Endothelial cell of umbilical vein (primary cell): ENCODE data around the gene LMBR1L. TPM values are rescaled to one million over a fixed set of nuclear protein-coding genes. Genes with fewer than 3 reads are reported as not detected.

Experiments used
- BruUV-seq: library from RNA; stranded (reverse); fragments of 400-500 nt; replicated peaks from 2 replicates; lab custom pipeline; 2021; lab: Mats Ljungman, UMichigan
- CTCF ChIA-PET: fragments of 300-600, 350-600 bp; sonication (Branson Sonifier 250); formaldehyde crosslinking; loops from one replicate; lab custom pipeline; 2021; ENCODE audit warnings: antibody characterized with exemption, inconsistent platforms; lab: Charles Lee
- POLR2A ChIA-PET: fragments of 300-600, 350-600 bp; sonication (Branson Sonifier 250); formaldehyde crosslinking; loops from one replicate; lab custom pipeline; 2021; ENCODE audit warnings: antibody characterized with exemption, inconsistent platforms; lab: Charles Lee
- DNase-seq: peaks from one replicate; pipeline ENCODE4 v3.0.0-alpha.2; 2011; ENCODE audit warnings: low read depth, low spot score
- FAIRE-seq: peaks from 2 replicates; lab custom pipeline; 2011; peaks lifted over from hg19 to GRCh38; lab: Jason Lieb, UNC
- H2AFZ ChIP-seq: 2 replicates; pipeline ENCODE4 v1.6.0; 2012; ENCODE audit warnings: low read depth, low read length, control low read depth, inconsistent platforms
- H3K27ac ChIP-seq: 2 replicates; pipeline ENCODE4 v1.5.1; 2011; ENCODE audit warnings: low read depth, mild to moderate bottlenecking, control low read depth, low read length, moderate library complexity; ENCODE audit not compliant: insufficient read depth
- H3K27me3 ChIP-seq, 2 experiments: 2 replicates each; pipeline versions ENCODE4 v1.6.0 to v1.6.1; 2011; ENCODE audit warnings: low read length in 2 of 2, mixed read lengths in 1 of 2; ENCODE audit not compliant: control insufficient read depth in 2 of 2, insufficient read depth in 2 of 2
- H3K36me3 ChIP-seq, 2 experiments: 2 replicates in 1 of 2; 3 replicates in 1 of 2; pipeline ENCODE4 v1.5.1; 2011; ENCODE audit warnings: low read length in 2 of 2, mild to moderate bottlenecking in 1 of 2, moderate library complexity in 1 of 2; ENCODE audit not compliant: control insufficient read depth in 2 of 2, insufficient read depth in 2 of 2; ENCODE audit errors: extremely low read depth in 1 of 2
- H3K4me1 ChIP-seq: 3 replicates; pipeline ENCODE4 v1.5.1; 2011; ENCODE audit warnings: mild to moderate bottlenecking, low read length; ENCODE audit not compliant: control insufficient read depth, insufficient read depth; ENCODE audit errors: extremely low read depth
- H3K4me2 ChIP-seq: 2 replicates; pipeline ENCODE4 v1.6.1; 2011; ENCODE audit warnings: low read length, control low read depth, mixed read lengths; ENCODE audit not compliant: insufficient read depth
- H3K4me3 ChIP-seq, 3 experiments: fragments of 200-600 bp in 1 of 3; sonication (generic), shearing (Covaris generic) in 1 of 3; replicated peaks in 1 of 3; 2 replicates each; pipeline ENCODE4 v1.5.1; 2011 to 2016; ENCODE audit warnings: control low read depth in 3 of 3, low read length in 3 of 3, mild to moderate bottlenecking in 2 of 3, inconsistent platforms in 1 of 3, low read depth in 1 of 3, moderate library complexity in 1 of 3; ENCODE audit not compliant: insufficient read depth in 1 of 3
- H3K79me2 ChIP-seq: 2 replicates; pipeline ENCODE4 v1.6.0; 2012; ENCODE audit warnings: low read length, inconsistent platforms; ENCODE audit not compliant: control insufficient read depth, insufficient read depth
- H3K9ac ChIP-seq: replicated peaks from 2 replicates; pipeline ENCODE3; 2011; ENCODE audit warnings: low read length, control low read depth; ENCODE audit not compliant: insufficient read depth; ENCODE audit errors: extremely low read depth
- H3K9me1 ChIP-seq: replicated peaks from 3 replicates; pipeline ENCODE4 v1.6.0; 2011; ENCODE audit warnings: mild to moderate bottlenecking, low read length; ENCODE audit not compliant: control insufficient read depth, insufficient read depth; ENCODE audit errors: extremely low read depth
- H3K9me3 ChIP-seq: replicated peaks from 2 replicates; pipeline ENCODE4 v1.5.1; 2012; ENCODE audit warnings: low read length, inconsistent platforms; ENCODE audit not compliant: control insufficient read depth, insufficient read depth
- H4K20me1 ChIP-seq: replicated peaks from 2 replicates; pipeline ENCODE3; 2011; ENCODE audit warnings: mild to moderate bottlenecking, low read length; ENCODE audit not compliant: control insufficient read depth, insufficient read depth; ENCODE audit errors: extremely low read depth
- EZH2 ChIP-seq: IDR thresholded peaks from 2 replicates; pipeline ENCODE4 v1.6.1; 2012; ENCODE audit warnings: borderline replicate concordance, low read depth, mild to moderate bottlenecking, moderate library complexity, low read length, inconsistent platforms; ENCODE audit not compliant: severe bottlenecking
- FOS ChIP-seq: IDR thresholded peaks from 2 replicates; pipeline ENCODE4 v1.6.1; 2011; ENCODE audit warnings: mild to moderate bottlenecking, low read length, moderate library complexity, borderline replicate concordance; ENCODE audit not compliant: insufficient read depth
- GATA2 ChIP-seq: IDR thresholded peaks from 2 replicates; pipeline ENCODE4 v1.7.0; 2011; ENCODE audit warnings: low read depth, mild to moderate bottlenecking, moderate library complexity, mixed read lengths, low read length; ENCODE audit not compliant: insufficient read length, insufficient read depth
- JUN ChIP-seq: IDR thresholded peaks from 2 replicates; pipeline ENCODE4 v1.6.1; 2011; ENCODE audit warnings: borderline replicate concordance, low read depth; ENCODE audit not compliant: insufficient read length, insufficient read depth
- MYC ChIP-seq: IDR thresholded peaks from one replicate; pipeline ENCODE4 v1.6.1; 2011; ENCODE audit warnings: mild to moderate bottlenecking, low read depth, low read length
- POLR2A ChIP-seq: IDR thresholded peaks from 2 replicates; pipeline ENCODE4 v1.6.1; 2012; ENCODE audit warnings: low read depth, mild to moderate bottlenecking, control low read depth, low read length
- POLR2AphosphoS5 ChIP-seq: IDR thresholded peaks from 2 replicates; pipeline ENCODE4 v1.6.1; 2012; ENCODE audit warnings: low read depth, mild to moderate bottlenecking, control low read depth, low read length, moderate library complexity; ENCODE audit not compliant: insufficient read depth
- dilution Hi-C: fragments of 300-500 bp; cut with MboI; formaldehyde crosslinking; loops from one replicate; pipeline ENCODE4 v1.15.0; 2019; ENCODE audit warnings: low sequenced_read_pairs; ENCODE audit not compliant: extremely low pct_ligation_motif_present
- intact Hi-C: fragments of 100-400 bp; cut with micrococcal nuclease; formaldehyde crosslinking; loops from one replicate; pipeline ENCODE4 v1.10.0; 2022
- polyA plus RNA-seq, 4 experiments: library from polyadenylated mRNA; depleted of rRNA in 3 of 4; stranded (reverse) in 3 of 4; unstranded in 1 of 4; fragments of >200 nt; gene quantifications; 2 replicates each; pipeline versions ENCODE4 v1.2.1 to v1.2.3, GENCODE V29; 2011 to 2012; ENCODE audit warnings: missing spikeins in 1 of 4
- total RNA-seq: library from RNA; stranded (reverse); gene quantifications from 2 replicates; pipeline ENCODE4 v1.2.3, GENCODE V29; 2021
- TF ChIP-seq, protein P1 (sequence below), 2 donors: IDR thresholded peaks; 1 replicate in 1 of 2; 2 replicates in 1 of 2; pipeline ENCODE4 v1.5.1; 2011; ENCODE audit warnings: low read length in 2 of 2, mild to moderate bottlenecking in 2 of 2, moderate library complexity in 2 of 2, control low read depth in 1 of 2, inconsistent platforms in 1 of 2, low read depth in 1 of 2; ENCODE audit not compliant: insufficient read depth in 1 of 2; ENCODE audit errors: extremely low read depth in 1 of 2
- TF ChIP-seq, protein P2 (sequence below): IDR thresholded peaks from 2 replicates; pipeline ENCODE4 v1.6.1; 2011; ENCODE audit not compliant: insufficient read depth, insufficient read length

Gene LMBR1L
- total and polyA plus RNA-seq, 2 donors (not counting 3 experiments of a cell fraction or from before 2014, with no cell fraction given): 78.3 to 106 TPM

DNA sequence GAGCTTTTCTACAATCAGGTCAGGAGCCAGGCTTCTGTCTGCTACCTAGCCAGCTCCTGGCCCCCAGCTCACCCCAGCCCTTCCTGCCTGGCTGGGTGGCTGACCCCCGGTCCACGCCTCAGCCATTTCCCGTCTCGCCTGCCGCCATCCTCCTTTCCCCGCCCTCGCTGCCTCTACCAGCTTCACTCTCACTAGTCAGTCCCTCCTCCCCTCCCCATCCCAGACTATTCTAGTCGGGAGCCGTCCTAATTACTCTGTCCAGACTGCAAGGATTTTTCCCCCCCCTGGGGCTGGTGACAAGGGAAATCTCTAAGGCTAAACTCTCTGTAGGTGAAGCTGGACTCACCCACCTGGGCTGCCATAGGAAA is 16.9 kb downstream of the LMBR1L start:
- H3K4me1 ChIP-seq: peaks cover 48% of the 10 kb centered on the region
- ChIA-PET POLR2A (interaction anchor here (1.1 to 4.2 kb wide), 3 partner anchors 12 to 37 kb away, joined by 3 to 25 read pairs (median 10); partner anchors contain the start of genes LMBR1L and TUBA1B), CTCF (interaction anchor here (0.6 to 11.7 kb wide), 10 partner anchors 9 to 141 kb away, joined by 3 to 179 read pairs (median 14); partner anchors contain the start of genes LMBR1L and TUBA1B)
- H3K9me3 ChIP-seq: no peaks in the 10 kb centered on the region
- peak overlapping the region; percentile 17 for H3K9ac ChIP-seq
- peak overlapping the region; percentile 85 for H3K4me2 ChIP-seq
- no peak overlapping the region for H3K27ac ChIP-seq
- H3K36me3 ChIP-seq: peaks cover 2 to 13% of the 10 kb centered on the region in 2 experiments
- H3K27me3 ChIP-seq: no peaks in the 10 kb centered on the region
- H2AFZ ChIP-seq: peak overlapping the region; percentile 55
- TF ChIP-seq, protein P1, sequence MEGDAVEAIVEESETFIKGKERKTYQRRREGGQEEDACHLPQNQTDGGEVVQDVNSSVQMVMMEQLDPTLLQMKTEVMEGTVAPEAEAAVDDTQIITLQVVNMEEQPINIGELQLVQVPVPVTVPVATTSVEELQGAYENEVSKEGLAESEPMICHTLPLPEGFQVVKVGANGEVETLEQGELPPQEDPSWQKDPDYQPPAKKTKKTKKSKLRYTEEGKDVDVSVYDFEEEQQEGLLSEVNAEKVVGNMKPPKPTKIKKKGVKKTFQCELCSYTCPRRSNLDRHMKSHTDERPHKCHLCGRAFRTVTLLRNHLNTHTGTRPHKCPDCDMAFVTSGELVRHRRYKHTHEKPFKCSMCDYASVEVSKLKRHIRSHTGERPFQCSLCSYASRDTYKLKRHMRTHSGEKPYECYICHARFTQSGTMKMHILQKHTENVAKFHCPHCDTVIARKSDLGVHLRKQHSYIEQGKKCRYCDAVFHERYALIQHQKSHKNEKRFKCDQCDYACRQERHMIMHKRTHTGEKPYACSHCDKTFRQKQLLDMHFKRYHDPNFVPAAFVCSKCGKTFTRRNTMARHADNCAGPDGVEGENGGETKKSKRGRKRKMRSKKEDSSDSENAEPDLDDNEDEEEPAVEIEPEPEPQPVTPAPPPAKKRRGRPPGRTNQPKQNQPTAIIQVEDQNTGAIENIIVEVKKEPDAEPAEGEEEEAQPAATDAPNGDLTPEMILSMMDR (IDR thresholded peaks at IDR 0.05; ENCODE audit: extremely low read depth in 1 of 2, insufficient read depth in 1 of 2, low read depth in 1 of 2, low read length in 2 of 2): no peak
- no peak for TF ChIP-seq MYC
- no peak for TF ChIP-seq POLR2A
- TF ChIP-seq, protein P2, sequence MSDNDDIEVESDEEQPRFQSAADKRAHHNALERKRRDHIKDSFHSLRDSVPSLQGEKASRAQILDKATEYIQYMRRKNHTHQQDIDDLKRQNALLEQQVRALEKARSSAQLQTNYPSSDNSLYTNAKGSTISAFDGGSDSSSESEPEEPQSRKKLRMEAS: no peak
- TF ChIP-seq GATA2: no peak
- no peak for TF ChIP-seq POLR2AphosphoS5
- no peak for TF ChIP-seq EZH2
- no peak for TF ChIP-seq JUN
- TF ChIP-seq FOS: no peak
- H4K20me1 ChIP-seq: no peaks in the 10 kb centered on the region
- no peaks in the 10 kb centered on the region for H3K79me2 ChIP-seq
- peak overlapping the region; percentile 15 to 40 (median 29) for H3K4me3 ChIP-seq
- BruUV-seq: no TSS peak
- DNase-seq (peak; percentile 49), FAIRE-seq (peak; percentile 83)
- dilution Hi-C loops (no loop called here), intact Hi-C loops (loop anchor here (1.0 kb wide), 3 partner anchors 17 to 29 kb away; partner anchors contain the start of gene LMBR1L)
- H3K9me1 ChIP-seq: no peaks in the 10 kb centered on the region
